Activated T-helper 17 cell treated with anti-CD3 and anti-CD28 coated beads, Interleukin-2, amount 50 U/mL, for 72 hours (primary cell): ENCODE data around the gene TBX21. TPM values are rescaled to one million over a fixed set of nuclear protein-coding genes. Genes with fewer than 3 reads are reported as not detected.
"Not testable (repeated sequence)": the region's sequence is repeated elsewhere in the genome, so short reads cannot be mapped to it uniquely, and the experiment has no call there.

ENCODE experiments used
- ATAC-seq: fragments of 150-1000 bp; cut with Tn5 transposase; replicated peaks from 2 replicates; pipeline ENCODE4 v1.10.0; 2021; ENCODE audit warnings: mild to moderate bottlenecking, moderate library complexity
- H3K27ac Mint-ChIP-seq: one replicate; pipeline ENCODE4 v1.8.0; 2022; ENCODE audit warnings: mixed read lengths
- H3K27me3 Mint-ChIP-seq: one replicate; pipeline ENCODE4 v1.8.0; 2022; ENCODE audit warnings: mixed read lengths
- H3K36me3 Mint-ChIP-seq: one replicate; pipeline ENCODE4 v1.8.0; 2022; ENCODE audit warnings: low read depth, mild to moderate bottlenecking, mixed read lengths
- H3K4me1 Mint-ChIP-seq: one replicate; pipeline ENCODE4 v1.8.0; 2022; ENCODE audit warnings: mixed read lengths
- H3K4me3 Mint-ChIP-seq: one replicate; pipeline ENCODE4 v1.8.0; 2022; ENCODE audit warnings: mild to moderate bottlenecking, mixed read lengths
- H3K9me3 Mint-ChIP-seq: one replicate; pipeline ENCODE4 v1.8.0; 2022; ENCODE audit warnings: mixed read lengths
- total RNA-seq, 2 donors: library from RNA; stranded (reverse); gene quantifications; one replicate each; pipeline ENCODE4 v1.2.3, GENCODE V29; 2022

The TBX21 gene
- total RNA-seq, 2 donors from 2014 or later, result 19.9 to 30.5 TPM

- Mint-ChIP-seq H3K36me3 (no peaks in the 10 kb centered on the region), H3K9me3 (no peaks in the 10 kb centered on the region), H3K4me3 (no peak overlapping the region), H3K27me3 (no peaks in the 10 kb centered on the region), H3K4me1 (peaks cover 14% of the 10 kb centered on the region), H3K27ac (no peak overlapping the region)
- ATAC-seq, result no peak
Observed at GRCh38 chr17:47727704-47728036, 5.4 kb upstream of the TBX21 start.

DNA sequence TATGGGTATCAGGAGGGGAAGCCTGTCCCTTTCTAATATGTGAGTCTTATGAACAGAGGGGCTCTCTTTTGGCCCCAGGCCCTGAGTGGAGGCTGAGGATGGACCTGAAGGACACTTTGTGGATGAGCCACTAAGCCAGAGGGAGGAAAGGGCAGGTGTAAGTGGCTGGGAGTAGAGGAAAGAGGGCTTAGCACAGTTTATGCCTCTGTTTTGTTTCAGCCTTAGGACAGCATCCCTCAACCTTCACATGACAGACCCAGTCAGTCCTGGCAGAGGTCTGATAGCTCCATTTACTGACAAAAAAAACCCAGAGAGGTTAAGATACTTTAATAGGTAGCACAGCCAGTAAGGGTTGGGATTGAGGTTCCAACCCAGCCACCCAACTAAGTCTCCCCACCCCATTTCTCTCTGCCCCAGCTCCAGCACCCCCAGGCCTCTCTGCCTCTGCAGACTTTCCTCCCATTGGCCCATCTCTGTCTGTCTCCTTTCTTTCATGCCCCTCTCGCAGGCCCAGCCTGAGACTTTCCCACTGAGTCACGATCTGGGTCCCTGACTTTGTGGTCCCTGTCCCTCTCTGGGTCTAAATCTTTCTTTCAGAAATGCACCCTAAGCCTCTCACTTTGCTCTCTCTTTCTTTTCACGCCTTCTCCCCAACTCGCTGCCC lies 4.7 kb upstream of the TBX21 start:
- no peak overlapping the region for H3K4me3 Mint-ChIP-seq

DNA sequence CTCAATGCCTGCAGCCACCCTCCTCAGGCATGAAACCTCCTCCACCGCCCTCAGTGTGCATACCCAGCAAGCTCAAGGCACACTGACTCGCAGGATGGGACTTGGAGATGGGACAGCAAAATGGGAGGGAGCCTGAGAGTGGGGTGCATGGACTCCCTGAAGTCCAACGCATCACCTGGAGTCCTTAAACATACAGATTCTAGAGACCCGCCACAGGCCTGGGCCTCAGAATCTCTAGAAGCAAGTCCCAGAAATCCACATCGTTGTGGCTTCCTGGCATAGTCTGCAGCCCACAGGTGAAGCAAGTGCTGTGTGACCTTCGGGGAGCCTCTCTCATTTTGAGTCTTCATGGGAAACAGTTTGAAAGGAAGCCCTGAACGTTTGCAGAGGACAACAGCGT lies 3.6 kb upstream of the TBX21 start:
- no peaks in the 10 kb centered on the region for H3K9me3 Mint-ChIP-seq
- peaks cover 9% of the 10 kb centered on the region for H3K36me3 Mint-ChIP-seq
- peak overlapping the region; percentile 48 for H3K27ac Mint-ChIP-seq
- no peak for ATAC-seq
- peaks cover 14% of the 10 kb centered on the region for H3K4me1 Mint-ChIP-seq
- peak overlapping the region; percentile 20 for H3K4me3 Mint-ChIP-seq
- no peaks in the 10 kb centered on the region for H3K27me3 Mint-ChIP-seq

More for the DNA sequence above, 4.7 kb upstream of the TBX21 start:
- no peak for ATAC-seq
- H3K4me1 Mint-ChIP-seq, result peaks cover 14% of the 10 kb centered on the region
- H3K36me3 Mint-ChIP-seq, result no peaks in the 10 kb centered on the region
- H3K27ac Mint-ChIP-seq, result no peak overlapping the region
- no peaks in the 10 kb centered on the region for H3K27me3 Mint-ChIP-seq
- H3K9me3 Mint-ChIP-seq, result no peaks in the 10 kb centered on the region

DNA sequence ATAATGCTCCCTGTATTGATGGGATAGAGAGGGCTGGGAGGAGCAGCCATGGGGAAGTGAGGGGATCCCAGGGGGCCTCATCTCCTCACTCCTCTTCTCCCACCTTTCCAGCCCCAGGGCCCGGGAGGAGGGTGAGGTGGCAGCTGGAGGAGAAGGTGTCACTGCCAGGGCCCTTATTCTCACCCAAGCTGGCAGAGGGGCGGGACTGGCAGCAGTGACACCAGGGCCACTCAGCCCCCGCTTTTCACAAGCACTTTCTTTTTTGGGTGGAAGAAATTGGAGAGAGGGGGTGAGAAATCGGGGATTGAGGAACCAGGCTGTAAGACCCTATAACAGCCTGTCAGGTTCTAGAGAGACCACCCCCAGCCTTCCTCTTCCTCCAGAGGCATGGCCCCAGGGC lies 2.4 kb upstream of the TBX21 start:
- no peak for ATAC-seq
- H3K27me3 Mint-ChIP-seq, result no peaks in the 10 kb centered on the region
- peaks cover 14% of the 10 kb centered on the region for H3K4me1 Mint-ChIP-seq
- no peak overlapping the region for H3K27ac Mint-ChIP-seq
- no peaks in the 10 kb centered on the region for H3K9me3 Mint-ChIP-seq
- H3K4me3 Mint-ChIP-seq, result no peak overlapping the region
- H3K36me3 Mint-ChIP-seq, result peaks cover 21% of the 10 kb centered on the region

DNA sequence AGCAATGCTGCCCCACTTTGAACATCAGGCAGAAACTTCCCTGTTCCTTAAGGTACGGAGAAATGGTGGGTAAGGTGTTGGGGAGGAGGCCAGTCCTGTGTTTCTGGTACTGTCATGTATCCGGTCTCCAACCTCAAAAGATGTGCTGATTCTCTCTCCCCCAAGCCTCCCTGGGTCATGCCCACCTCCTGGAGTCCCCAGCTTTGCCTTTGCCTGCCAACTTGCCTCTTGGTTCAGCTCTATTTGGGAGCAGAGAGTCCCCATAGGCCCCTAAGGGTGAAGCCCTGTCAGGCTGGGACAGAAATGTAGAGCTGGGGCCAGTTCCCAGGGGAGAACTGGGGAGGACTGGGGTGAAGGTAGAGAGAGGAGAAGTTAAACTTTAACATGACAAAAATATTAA lies 1.6 kb upstream of the TBX21 start:
- no peaks in the 10 kb centered on the region for H3K9me3 Mint-ChIP-seq
- H3K27me3 Mint-ChIP-seq, result no peaks in the 10 kb centered on the region
- peaks cover 13% of the 10 kb centered on the region for H3K4me1 Mint-ChIP-seq
- peak overlapping the region; percentile 95 for H3K4me3 Mint-ChIP-seq
- ATAC-seq, result no peak
- no peak overlapping the region for H3K27ac Mint-ChIP-seq
- peaks cover 28% of the 10 kb centered on the region for H3K36me3 Mint-ChIP-seq

DNA sequence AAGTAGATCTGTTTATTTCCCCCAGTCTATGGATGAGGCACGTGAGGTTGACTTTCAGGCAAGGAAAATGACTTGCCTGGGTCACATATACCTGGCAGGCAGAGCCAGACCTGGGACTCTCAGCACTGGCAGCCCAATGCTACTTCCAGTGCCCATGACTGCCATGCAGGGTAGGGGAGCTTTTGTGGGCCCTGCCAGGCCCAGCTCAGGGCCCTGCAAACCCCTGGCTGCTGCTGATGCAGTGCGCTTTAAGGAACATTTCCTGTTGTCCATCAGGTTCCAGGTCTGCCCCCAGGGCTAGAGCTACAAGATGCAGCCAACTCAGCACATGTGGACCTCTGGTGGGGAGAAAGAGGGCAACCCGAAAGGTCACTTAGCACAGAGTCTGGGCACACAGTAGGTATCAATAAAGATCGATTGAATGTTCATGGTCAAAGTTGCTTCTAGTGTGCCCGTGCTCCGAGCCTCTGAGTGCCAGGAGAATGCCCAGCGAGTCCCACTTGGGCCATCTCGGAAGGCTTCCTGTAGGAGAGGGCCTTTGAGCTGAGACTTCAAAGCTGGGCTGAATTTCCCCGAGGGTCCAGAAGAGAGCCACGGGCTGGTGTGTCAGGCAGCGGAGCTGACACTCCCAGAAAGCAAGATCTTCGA lies 513 bp upstream of the TBX21 start:
- peak overlapping the region; percentile 83 for H3K27ac Mint-ChIP-seq
- no peaks in the 10 kb centered on the region for H3K27me3 Mint-ChIP-seq
- peaks cover 17% of the 10 kb centered on the region for H3K4me1 Mint-ChIP-seq
- H3K9me3 Mint-ChIP-seq, result no peaks in the 10 kb centered on the region
- no peak for ATAC-seq
- peaks cover 39% of the 10 kb centered on the region for H3K36me3 Mint-ChIP-seq
- peak overlapping the region; percentile 95 for H3K4me3 Mint-ChIP-seq

DNA sequence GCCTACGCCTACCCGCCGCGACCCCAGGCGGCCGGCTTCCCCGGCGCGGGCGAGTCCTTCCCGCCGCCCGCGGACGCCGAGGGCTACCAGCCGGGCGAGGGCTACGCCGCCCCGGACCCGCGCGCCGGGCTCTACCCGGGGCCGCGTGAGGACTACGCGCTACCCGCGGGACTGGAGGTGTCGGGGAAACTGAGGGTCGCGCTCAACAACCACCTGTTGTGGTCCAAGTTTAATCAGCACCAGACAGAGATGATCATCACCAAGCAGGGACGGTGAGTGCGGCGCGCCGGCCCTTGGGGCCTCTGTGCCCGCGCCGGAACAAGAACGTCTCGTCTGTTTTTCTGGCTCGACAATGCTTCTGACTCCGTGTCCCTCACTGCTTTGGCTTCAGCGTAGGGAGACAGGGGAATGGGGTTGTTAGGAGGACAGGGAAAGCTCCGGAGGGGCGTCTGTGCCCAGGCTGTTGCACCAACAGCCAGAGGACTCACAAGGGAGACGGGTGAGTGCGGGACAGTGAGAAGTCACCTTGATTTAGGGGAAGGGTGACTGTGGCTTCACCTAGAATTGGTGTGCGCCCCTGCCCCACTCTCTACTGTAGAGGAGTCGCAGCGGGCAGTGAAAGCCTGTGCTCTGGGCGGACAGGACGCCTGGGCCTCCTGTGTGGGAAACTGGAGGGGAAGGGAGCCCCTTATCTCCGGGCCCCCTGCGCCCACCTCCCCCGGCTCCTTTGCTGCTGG lies 806 bp downstream of the TBX21 start:
- Mint-ChIP-seq H3K27me3 (no peaks in the 10 kb centered on the region), H3K4me3 (peak overlapping the region; percentile 95), H3K36me3 (peaks cover 49% of the 10 kb centered on the region), H3K9me3 (no peaks in the 10 kb centered on the region), H3K4me1 (peaks cover 17% of the 10 kb centered on the region), H3K27ac (peak overlapping the region; percentile 90)
- ATAC-seq, result peak; percentile 8

DNA sequence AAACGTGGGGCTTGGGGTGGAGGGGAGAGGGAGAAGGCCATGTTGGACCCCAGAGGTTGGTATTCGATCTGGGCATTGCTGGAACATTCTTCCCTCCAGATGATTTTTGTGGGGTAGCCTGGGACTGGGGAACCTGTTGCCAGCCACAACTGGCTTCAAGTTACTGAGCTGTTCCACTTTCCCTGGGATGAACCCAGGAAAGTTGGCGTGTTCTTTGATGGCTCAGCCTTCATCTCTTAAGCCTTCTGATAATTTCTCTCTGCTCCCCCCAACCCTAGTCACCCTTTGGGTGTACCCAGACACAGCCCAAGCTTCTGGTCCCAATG lies 2.1 kb downstream of the TBX21 start:
- Mint-ChIP-seq H3K27ac (peak overlapping the region; percentile 90), H3K4me1 (peaks cover 12% of the 10 kb centered on the region), H3K4me3 (peak overlapping the region; percentile 95), H3K36me3 (peaks cover 58% of the 10 kb centered on the region), H3K27me3 (no peaks in the 10 kb centered on the region), H3K9me3 (no peaks in the 10 kb centered on the region)
- no peak for ATAC-seq

- Mint-ChIP-seq H3K27me3 (no peaks in the 10 kb centered on the region), H3K4me1 (peaks cover 12% of the 10 kb centered on the region), H3K27ac (peak overlapping the region; percentile 90), H3K36me3 (peaks cover 63% of the 10 kb centered on the region), H3K9me3 (no peaks in the 10 kb centered on the region), H3K4me3 (peak overlapping the region; percentile 95)
- peak; percentile 47 for ATAC-seq
Observed at GRCh38 chr17:47735536-47736011, 2.5 kb downstream of the TBX21 start.

DNA sequence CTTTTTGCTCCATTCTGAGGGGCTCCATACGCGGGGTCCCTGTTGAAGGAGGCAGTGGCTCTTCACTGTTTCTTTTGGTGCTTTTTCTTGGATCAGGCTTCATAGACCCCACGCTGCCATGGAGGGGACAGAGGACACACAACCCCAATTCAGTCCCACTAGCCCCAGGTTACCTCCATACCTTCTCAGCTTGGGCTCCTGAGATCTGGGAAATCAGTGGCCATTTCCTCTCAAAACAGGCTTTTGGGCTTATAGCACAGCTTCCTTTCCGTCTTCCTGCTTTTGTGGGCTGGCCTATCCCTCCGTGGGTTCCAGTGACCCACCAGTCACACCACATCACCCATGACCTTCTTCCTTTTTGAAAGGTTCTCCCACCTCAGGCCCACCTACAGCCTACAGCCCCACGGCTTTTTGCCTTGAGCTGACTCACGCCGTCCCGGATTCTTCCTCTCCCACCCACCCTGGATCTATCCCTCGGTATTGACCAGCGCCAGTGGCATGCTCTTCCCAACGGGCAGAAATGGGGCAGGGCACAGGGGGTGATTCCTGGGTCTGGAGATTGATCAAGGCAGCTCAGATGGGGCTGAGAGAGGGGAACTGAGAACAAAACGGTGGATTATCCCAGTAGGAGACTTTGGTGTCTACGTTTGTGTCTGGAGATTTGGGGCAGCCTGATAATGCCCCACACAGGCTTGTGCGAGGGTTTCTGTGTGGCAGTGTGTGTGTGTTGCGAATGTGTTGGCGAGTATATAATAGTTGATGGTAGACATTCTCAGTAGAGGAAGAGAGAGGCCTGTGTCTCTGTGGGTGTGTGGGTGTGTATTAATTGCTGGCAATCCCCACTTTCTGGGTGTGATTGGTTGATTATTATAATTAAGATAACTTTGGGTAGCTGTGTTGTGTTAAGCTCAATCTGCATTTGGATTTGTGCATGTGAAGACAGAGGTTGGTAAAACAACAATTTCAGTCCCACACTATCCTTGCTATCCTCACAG lies 3.8 kb downstream of the TBX21 start:
- Mint-ChIP-seq H3K4me1 (peaks cover 24% of the 10 kb centered on the region), H3K27me3 (no peaks in the 10 kb centered on the region), H3K4me3 (peak overlapping the region; percentile 95), H3K36me3 (peaks cover 75% of the 10 kb centered on the region), H3K9me3 (no peaks in the 10 kb centered on the region), H3K27ac (peak overlapping the region; percentile 90)
- no peak for ATAC-seq

DNA sequence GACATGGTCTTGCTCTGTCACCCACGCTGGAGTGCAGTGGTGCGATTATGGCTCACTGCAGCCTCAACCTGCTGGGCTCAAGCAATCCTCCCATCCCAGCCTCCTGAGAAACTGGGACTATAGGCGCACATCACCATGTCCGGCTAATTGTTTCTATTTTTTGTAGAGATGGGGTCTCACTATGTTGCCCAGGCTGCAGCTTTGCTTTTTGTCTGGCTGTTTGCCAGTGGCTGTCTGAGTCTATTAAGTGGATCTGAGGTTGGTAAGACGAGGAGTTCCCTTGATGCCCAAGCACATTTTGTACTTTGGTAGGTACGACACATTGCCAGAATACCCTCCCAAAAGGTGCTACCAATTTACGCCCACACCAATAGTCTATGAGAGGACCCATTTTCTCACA lies 5.1 kb downstream of the TBX21 start:
- peaks cover 87% of the 10 kb centered on the region for H3K36me3 Mint-ChIP-seq
- no peak for ATAC-seq
- H3K27ac Mint-ChIP-seq, result no peak overlapping the region
- peaks cover 26% of the 10 kb centered on the region for H3K4me1 Mint-ChIP-seq
- no peak overlapping the region for H3K4me3 Mint-ChIP-seq
- H3K27me3 Mint-ChIP-seq, result no peaks in the 10 kb centered on the region
- no peaks in the 10 kb centered on the region for H3K9me3 Mint-ChIP-seq

DNA sequence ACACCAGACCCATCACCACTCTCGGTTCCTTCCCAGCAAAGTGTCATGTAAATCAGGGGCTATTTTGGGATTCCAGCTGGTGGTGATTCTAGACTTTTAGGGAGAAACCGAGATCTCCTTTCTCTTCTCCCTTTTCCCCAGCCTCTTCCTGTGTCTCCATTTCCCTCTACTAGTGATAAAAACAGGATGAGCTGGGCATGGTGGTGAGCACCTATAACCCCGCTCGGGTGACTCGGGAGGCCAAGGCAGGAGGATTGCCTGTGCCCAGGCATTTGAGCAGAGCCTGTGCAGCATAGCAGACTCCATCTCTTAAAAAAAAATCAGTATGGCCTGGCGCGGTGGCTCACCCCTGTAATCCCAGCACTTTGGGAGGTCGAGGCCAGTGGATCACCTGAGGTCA lies 6.1 kb downstream of the TBX21 start:
- Mint-ChIP-seq H3K27ac (no peak overlapping the region), H3K27me3 (no peaks in the 10 kb centered on the region), H3K36me3 (peaks cover 91% of the 10 kb centered on the region), H3K9me3 (no peaks in the 10 kb centered on the region), H3K4me1 (peaks cover 26% of the 10 kb centered on the region), H3K4me3 (peak overlapping the region; percentile 15)
- no peak for ATAC-seq

GRCh38 chr17:47739945-47740344 lies 6.9 kb downstream of the TBX21 start:
- not testable (repeated sequence) for ATAC-seq, H3K4me3 Mint-ChIP-seq

More at GRCh38 chr17:47739945-47740344, 6.9 kb downstream of the TBX21 start:
- H3K27me3 Mint-ChIP-seq, H3K27ac Mint-ChIP-seq, H3K9me3 Mint-ChIP-seq: not testable (repeated sequence)
- Mint-ChIP-seq H3K4me1 (peaks cover 26% of the 10 kb centered on the region), H3K36me3 (peaks cover 91% of the 10 kb centered on the region)
